Stomach smooth muscle (tissue), 2 donors: ENCODE measurements around the gene LTBP4.
"Not testable (repeated sequence)": the region's sequence is repeated elsewhere in the genome, so short reads cannot be mapped to it uniquely, and the experiment has no call there.

Experiments used
- H3K27ac ChIP-seq: one replicate; pipeline ENCODE4 v1.7.0; 2013; ENCODE audit warnings: mild to moderate bottlenecking, low read length, inconsistent platforms
- H3K27me3 ChIP-seq, 2 donors: one replicate each; pipeline ENCODE4 v1.7.0; 2013; ENCODE audit warnings: low read length in 2 of 2; ENCODE audit not compliant: insufficient read depth in 2 of 2, control insufficient read depth in 1 of 2
- H3K36me3 ChIP-seq, 2 donors: one replicate each; pipeline ENCODE4 v1.7.0; 2013; ENCODE audit warnings: low read length in 2 of 2; ENCODE audit not compliant: control insufficient read depth in 2 of 2, insufficient read depth in 2 of 2
- H3K4me1 ChIP-seq: one replicate; pipeline ENCODE4 v1.7.0; 2013; ENCODE audit warnings: low read length; ENCODE audit not compliant: control insufficient read depth, insufficient read depth
- H3K4me3 ChIP-seq, 2 donors: one replicate each; pipeline ENCODE4 v1.7.0; 2013; ENCODE audit warnings: low read length in 2 of 2
- H3K9ac ChIP-seq, 2 donors: one replicate each; pipeline ENCODE4 v1.7.0; 2013; ENCODE audit warnings: low read length in 2 of 2, mild to moderate bottlenecking in 1 of 2
- H3K9me3 ChIP-seq, 2 donors: one replicate each; pipeline ENCODE4 v1.7.0; 2013; ENCODE audit warnings: low read length in 2 of 2; ENCODE audit not compliant: control insufficient read depth in 2 of 2
- donor health status: healthy.
- donor health status: Pancreatic carcinoma.

Gene LTBP4

GRCh38 chr19:40622773-40623075 lies 21.6 kb downstream of the LTBP4 start:
- Histone ChIP-seq H3K9ac (no peak overlapping the region), H3K27me3 (peaks cover 0 to 2% of the 10 kb centered on the region in 2 donors), H3K4me3 (no peak overlapping the region), H3K4me1 (no peaks in the 10 kb centered on the region), H3K9me3 (no peaks in the 10 kb centered on the region), H3K27ac (no peak overlapping the region), H3K36me3 (peaks cover 22 to 23% of the 10 kb centered on the region in 2 donors)

DNA sequence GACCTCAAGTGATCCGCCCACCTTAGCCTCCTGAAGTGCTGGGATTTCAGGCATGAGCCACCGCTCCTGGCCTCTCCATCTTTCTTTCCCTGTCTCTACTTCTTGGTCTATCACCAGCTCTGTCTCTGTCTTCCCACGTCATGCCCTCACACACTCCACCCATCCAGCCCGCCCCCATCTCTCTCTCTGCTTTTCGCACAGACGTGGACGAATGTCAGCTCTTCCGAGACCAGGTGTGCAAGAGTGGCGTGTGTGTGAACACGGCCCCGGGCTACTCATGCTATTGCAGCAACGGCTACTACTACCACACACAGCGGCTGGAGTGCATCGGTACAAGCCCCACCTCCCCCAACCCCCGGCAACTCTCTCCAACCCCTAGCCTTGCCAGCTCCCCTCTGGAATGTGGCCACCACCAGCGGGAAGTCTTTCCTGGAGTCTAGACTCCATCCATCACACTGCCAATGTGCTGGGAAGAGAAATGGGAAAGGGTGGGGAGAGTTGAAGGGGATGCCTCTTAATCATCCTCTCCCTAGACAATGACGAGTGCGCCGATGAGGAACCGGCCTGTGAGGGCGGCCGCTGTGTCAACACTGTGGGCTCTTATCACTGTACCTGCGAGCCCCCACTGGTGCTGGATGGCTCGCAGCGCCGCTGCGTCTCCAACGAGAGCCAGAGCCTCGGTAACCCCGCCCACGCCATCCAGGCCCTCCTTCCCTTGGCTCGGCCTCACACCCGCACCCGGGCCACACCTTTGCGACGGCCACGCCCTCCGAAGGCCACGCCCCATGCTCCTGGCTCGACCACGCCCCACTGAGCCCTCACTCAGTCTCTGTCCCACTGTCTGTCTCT lies 22.5 kb downstream of the LTBP4 start:
- H3K27me3 ChIP-seq = peaks cover 0 to 2% of the 10 kb centered on the region in 2 donors
- H3K4me1 ChIP-seq = no peaks in the 10 kb centered on the region
- no peak overlapping the region for H3K4me3 ChIP-seq
- H3K27ac ChIP-seq = no peak overlapping the region
- H3K9ac ChIP-seq = no peak overlapping the region
- no peaks in the 10 kb centered on the region for H3K9me3 ChIP-seq
- H3K36me3 ChIP-seq = peaks cover 22 to 23% of the 10 kb centered on the region in 2 donors

DNA sequence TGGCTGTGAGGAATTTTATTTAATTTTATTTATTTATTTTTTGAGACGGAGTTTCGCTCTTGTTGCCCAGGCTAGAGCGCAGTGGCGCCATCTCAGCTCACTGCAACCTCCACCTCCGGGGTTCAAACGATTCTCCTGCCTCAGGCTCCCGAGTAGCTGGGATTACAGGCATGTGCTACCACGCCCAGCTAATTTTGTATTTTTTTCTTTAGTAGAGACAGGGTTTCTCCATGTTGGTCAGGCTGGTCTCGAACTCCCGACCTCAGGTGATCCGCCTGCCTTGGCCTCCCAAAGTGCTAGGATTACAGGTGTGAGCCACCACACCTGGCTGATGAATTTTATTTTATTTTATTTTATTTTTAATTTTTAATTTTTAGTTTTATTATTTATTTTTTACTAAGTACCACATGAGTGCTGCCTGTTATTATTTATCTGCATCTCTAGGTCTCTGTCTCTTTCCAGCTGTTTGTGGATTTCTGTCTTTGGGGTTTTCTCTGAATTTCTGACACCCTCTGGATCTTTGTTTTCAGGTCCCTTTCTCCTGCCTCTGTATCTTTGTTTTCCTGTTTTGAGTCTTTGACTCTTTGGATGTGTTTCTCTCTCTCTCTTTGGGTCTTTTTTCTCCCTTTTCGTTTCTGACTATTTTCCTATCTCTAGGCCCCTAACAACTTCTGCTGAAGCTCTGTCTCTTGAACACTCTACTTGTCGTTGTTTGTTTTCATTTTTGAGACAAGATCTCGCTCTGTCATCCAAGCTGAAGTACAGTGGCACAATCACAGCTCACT lies 23.4 kb downstream of the LTBP4 start:
- not testable (repeated sequence) for H3K9ac ChIP-seq, H3K4me1 ChIP-seq, H3K4me3 ChIP-seq, H3K27ac ChIP-seq, H3K27me3 ChIP-seq, H3K9me3 ChIP-seq
- peaks cover 17 to 18% of the 10 kb centered on the region in 2 donors for H3K36me3 ChIP-seq

DNA sequence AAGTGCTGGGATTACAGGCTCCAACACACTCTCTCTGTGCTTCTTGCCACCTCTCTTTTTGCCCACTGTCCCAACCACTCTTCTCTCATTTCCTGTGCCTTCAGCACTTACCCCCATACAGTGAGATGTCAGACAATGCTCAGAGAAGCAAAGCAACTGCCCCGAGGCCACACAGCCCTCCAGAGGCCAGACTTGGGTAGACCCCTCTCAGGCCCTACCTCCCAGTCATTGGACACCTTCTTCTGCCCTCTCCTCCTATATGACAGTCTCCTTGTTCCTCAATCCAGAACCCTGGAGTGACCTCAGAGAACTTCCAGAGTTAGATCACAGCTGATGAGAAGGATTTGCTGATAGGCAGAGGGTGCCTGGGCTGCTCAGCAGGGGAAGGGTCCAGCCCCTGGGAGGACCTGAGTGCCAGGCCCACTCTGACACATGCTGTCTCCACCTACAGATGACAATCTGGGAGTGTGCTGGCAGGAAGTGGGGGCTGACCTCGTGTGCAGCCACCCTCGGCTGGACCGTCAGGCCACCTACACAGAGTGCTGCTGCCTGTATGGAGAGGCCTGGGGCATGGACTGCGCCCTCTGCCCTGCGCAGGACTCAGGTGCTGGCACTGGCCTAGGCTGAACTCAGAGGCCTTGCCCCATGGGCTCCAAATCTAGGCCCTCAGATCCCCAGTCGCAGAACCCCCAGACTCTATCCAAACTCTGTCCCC lies 24.4 kb downstream of the LTBP4 start:
- Histone ChIP-seq H3K9me3 (no peaks in the 10 kb centered on the region), H3K4me1 (no peaks in the 10 kb centered on the region), H3K27ac (no peak overlapping the region), H3K36me3 (peaks cover 16 to 17% of the 10 kb centered on the region in 2 donors), H3K9ac (no peak overlapping the region), H3K4me3 (no peak overlapping the region), H3K27me3 (peaks cover 0 to 2% of the 10 kb centered on the region in 2 donors)

- Histone ChIP-seq H3K36me3 (peaks cover 12% of the 10 kb centered on the region in 2 donors), H3K4me1 (no peaks in the 10 kb centered on the region), H3K27me3 (peaks cover 0 to 2% of the 10 kb centered on the region in 2 donors), H3K27ac (no peak overlapping the region), H3K9me3 (no peaks in the 10 kb centered on the region), H3K4me3 (no peak overlapping the region), H3K9ac (no peak overlapping the region)
Measured at GRCh38 chr19:40626918-40627317, 25.7 kb downstream of the LTBP4 start.

GRCh38 chr19:40627486-40628279 lies 26.5 kb downstream of the LTBP4 start:
- Histone ChIP-seq H3K9me3 (no peaks in the 10 kb centered on the region), H3K27me3 (no peaks in the 10 kb centered on the region), H3K9ac (no peak overlapping the region), H3K27ac (no peak overlapping the region), H3K4me3 (no peak overlapping the region), H3K36me3 (peaks cover 9% of the 10 kb centered on the region in 2 donors), H3K4me1 (no peaks in the 10 kb centered on the region)

- no peaks in the 10 kb centered on the region for H3K27me3 ChIP-seq
- H3K27ac ChIP-seq = no peak overlapping the region
- H3K9me3 ChIP-seq = no peaks in the 10 kb centered on the region
- H3K4me1 ChIP-seq = peaks cover 6% of the 10 kb centered on the region
- peaks cover 4 to 5% of the 10 kb centered on the region in 2 donors for H3K36me3 ChIP-seq
- no peak overlapping the region for H3K9ac ChIP-seq
- no peak overlapping the region for H3K4me3 ChIP-seq
Measured at GRCh38 chr19:40629346-40629745, 28.2 kb downstream of the LTBP4 start.

DNA sequence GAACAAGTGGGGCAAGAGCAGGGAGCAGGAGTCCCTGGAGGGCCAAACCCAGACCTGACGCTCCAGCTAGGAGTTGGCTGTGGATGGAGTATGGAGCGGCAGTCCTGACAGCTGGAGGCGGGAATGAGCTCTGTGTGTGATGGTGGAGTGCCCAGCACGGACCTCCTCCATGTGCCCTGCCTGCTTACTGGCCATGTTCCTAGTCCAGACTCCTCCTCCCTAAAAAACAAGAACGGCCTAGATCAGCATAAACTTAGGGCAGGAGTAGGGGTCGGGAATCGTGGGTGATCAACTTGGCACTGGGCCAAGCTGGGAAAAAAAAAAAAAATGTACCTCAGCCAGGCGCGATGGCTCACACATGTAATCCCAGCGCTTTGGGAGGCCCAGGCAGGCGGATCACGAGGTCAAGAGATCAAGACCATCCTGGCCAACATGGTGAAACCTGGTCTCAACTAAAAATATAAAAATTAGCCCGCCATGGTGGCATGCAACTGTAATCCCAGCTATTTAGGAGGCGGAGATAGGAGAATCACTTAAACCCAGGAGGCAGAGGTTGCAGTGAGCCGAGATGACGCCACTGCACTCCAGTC lies 29.5 kb downstream of the LTBP4 start:
- H3K4me1 ChIP-seq = peaks cover 10% of the 10 kb centered on the region
- H3K9ac ChIP-seq = no peak overlapping the region
- H3K9me3 ChIP-seq = no peaks in the 10 kb centered on the region
- H3K4me3 ChIP-seq = no peak overlapping the region
- peaks cover 4% of the 10 kb centered on the region in 2 donors for H3K36me3 ChIP-seq
- no peaks in the 10 kb centered on the region for H3K27me3 ChIP-seq
- H3K27ac ChIP-seq = no peak overlapping the region

DNA sequence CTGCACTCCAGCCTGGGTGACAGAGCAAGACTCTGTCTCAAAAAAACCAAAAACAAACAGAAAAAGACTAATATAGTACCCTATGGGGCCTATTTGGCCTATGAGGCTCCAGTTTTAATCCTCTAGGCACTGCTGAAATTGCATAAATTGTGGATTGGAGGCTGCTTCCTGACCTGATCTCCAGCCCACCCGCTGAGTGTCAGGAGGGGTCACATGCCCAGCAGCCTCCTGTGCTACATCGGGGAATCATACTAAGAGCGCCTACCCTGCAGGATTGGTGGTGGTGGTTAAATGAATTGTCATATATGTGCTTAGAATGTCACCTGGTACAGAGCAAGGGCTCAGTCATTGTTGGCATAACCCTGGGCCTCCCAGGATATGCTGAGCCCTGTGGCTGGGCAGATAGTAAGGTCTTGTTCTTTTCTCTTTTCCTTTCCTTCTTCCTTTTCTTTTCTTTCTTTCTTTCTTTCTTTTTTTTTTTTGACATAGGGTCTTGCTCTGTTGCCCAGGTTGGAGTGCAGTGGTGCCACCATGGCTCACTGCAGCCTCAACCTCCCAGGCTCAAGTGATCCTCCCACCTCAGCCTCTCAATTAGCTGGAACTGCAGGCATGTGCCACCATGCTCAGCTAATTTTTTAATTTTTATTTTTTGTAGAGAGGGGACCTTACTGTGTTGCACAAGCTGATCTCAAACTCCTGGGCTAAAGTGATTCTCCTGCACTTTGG lies 31.3 kb downstream of the LTBP4 start:
- Histone ChIP-seq H3K27ac (no peak overlapping the region), H3K36me3 (peaks cover 0 to 2% of the 10 kb centered on the region in 2 donors), H3K4me1 (peaks cover 10% of the 10 kb centered on the region), H3K9ac (no peak overlapping the region), H3K27me3 (no peaks in the 10 kb centered on the region), H3K4me3 (no peak overlapping the region), H3K9me3 (no peaks in the 10 kb centered on the region)
